ENCODE measurements around the gene PRKN.

GRCh38 chr6:161586887-161587286 is 1140.7 kb downstream of the PRKN start:
- no peak for TF ChIP-seq POLR2A (IDR thresholded peaks at IDR 0.05)
- TF ChIP-seq CTCF (IDR thresholded peaks at IDR 0.05), result no peak
